ENCODE measurements around the gene CDC23.

The CDC23 gene

GRCh38 chr5:138139781-138140090, 73.4 kb downstream of the CDC23 start:
- no peak for DNase-seq

GRCh38 chr5:138138949-138139780, 74.0 kb downstream of the CDC23 start, which contains the start of gene NME5:
Gene NME5, minus strand, starts transcription at chr5:138139428. Its CDS starts 648 bp downstream, at chr5:138138780.
- DNase-seq, result no peak

All from stimulated activated CD4-positive, alpha-beta T cell treated with anti-CD3 and anti-CD28 coated beads, Interleukin-1b, Interleukin-23, amount 100 ng/mL, for 48 hours (primary cell).